PC-9 (cell line): ENCODE data around the gene CUX1. TPM values are rescaled to one million over a fixed set of nuclear protein-coding genes. Genes with fewer than 3 reads are reported as not detected.

Source experiments
- BruUV-seq: library from RNA; stranded (reverse); fragments of 400-500 nt; replicated peaks from 2 replicates; lab custom pipeline; 2021; lab: Mats Ljungman, UMichigan
- CTCF ChIA-PET: fragments of 300-600 bp; sonication (Branson Sonifier 250); formaldehyde crosslinking; loops from one replicate; lab custom pipeline; 2022; ENCODE audit warnings: antibody characterized with exemption; lab: Charles Lee
- POLR2A ChIA-PET: fragments of 300-600 bp; sonication (Branson Sonifier 250); formaldehyde crosslinking; loops from one replicate; lab custom pipeline; 2022; ENCODE audit warnings: antibody characterized with exemption; ENCODE audit not compliant: unreplicated experiment; lab: Charles Lee
- DNase-seq, 2 experiments: peaks; one replicate each; pipeline versions ENCODE4 v3.0.0 to v3.0.0-alpha.2; 2015 to 2022; ENCODE audit warnings: mixed read lengths in 1 of 2
- H2AFZ ChIP-seq: fragments of 200-600 bp; sonication (generic); 2 replicates; pipeline ENCODE4 v1.8.1; 2017; ENCODE audit warnings: antibody characterized with exemption
- H3F3A ChIP-seq: fragments of 200-600 bp; sonication (generic); 2 replicates; pipeline ENCODE4 v1.8.1; 2017; ENCODE audit warnings: antibody characterized with exemption, mild to moderate bottlenecking, low read depth; ENCODE audit not compliant: insufficient read depth
- H3K27ac ChIP-seq: fragments of 200-600 bp; sonication (generic); 2 replicates; pipeline ENCODE4 v1.6.1; 2016; ENCODE audit warnings: mixed run types
- H3K27me3 ChIP-seq: fragments of 200-600 bp; sonication (generic); 2 replicates; pipeline ENCODE4 v1.6.1; 2016; ENCODE audit warnings: low read depth, mixed run types; ENCODE audit not compliant: insufficient read depth
- H3K36me3 ChIP-seq: fragments of 200-600 bp; sonication (generic); 2 replicates; pipeline ENCODE4 v1.6.1; 2016; ENCODE audit warnings: low read depth, mixed run types
- H3K4me1 ChIP-seq: fragments of 200-600 bp; sonication (generic); replicated peaks from 2 replicates; pipeline ENCODE4 v1.6.1; 2016; ENCODE audit warnings: mixed run types; ENCODE audit not compliant: insufficient read depth
- H3K4me2 ChIP-seq: fragments of 200-600 bp; sonication (generic); 2 replicates; pipeline ENCODE4 v1.6.1; 2017; ENCODE audit warnings: mixed run types
- H3K4me3 ChIP-seq: fragments of 200-600 bp; sonication (generic); 2 replicates; pipeline ENCODE4 v1.6.1; 2016; ENCODE audit warnings: mixed run types
- H3K79me2 ChIP-seq: fragments of 200-600 bp; sonication (generic); 2 replicates; pipeline ENCODE4 v1.6.1; 2017; ENCODE audit warnings: low read depth, mixed run types
- H3K9me2 ChIP-seq: fragments of 200-600 bp; sonication (generic); 2 replicates; pipeline ENCODE4 v1.8.1; 2017; ENCODE audit warnings: mild to moderate bottlenecking; ENCODE audit not compliant: insufficient read depth
- H3K9me3 ChIP-seq: fragments of 200-600 bp; sonication (generic); 2 replicates; pipeline ENCODE4 v1.8.1; 2016; ENCODE audit warnings: low read depth; ENCODE audit not compliant: insufficient read depth
- H4K20me1 ChIP-seq: fragments of 200-600 bp; sonication (generic); 2 replicates; pipeline ENCODE4 v1.8.1; 2017; ENCODE audit not compliant: insufficient read depth
- EZH2 ChIP-seq: fragments of 200-600 bp; sonication (generic); IDR thresholded peaks from 2 replicates; pipeline ENCODE4 v1.8.0; 2017; ENCODE audit warnings: antibody characterized with exemption, low read depth
- intact Hi-C: fragments of 100-400 bp; cut with micrococcal nuclease; formaldehyde crosslinking; loops from one replicate; pipeline ENCODE4 v1.10.0; 2022; ENCODE audit not compliant: unreplicated experiment
- total RNA-seq: library from RNA; stranded (reverse); gene quantifications from 2 replicates; pipeline ENCODE4 v1.2.3, GENCODE V29; 2021
- TF ChIP-seq, protein P1 (sequence below): fragments of 200-600 bp; sonication (generic); conservative IDR thresholded peaks from 2 replicates; pipeline ENCODE4 v1.6.1; 2017; ENCODE audit warnings: mixed run types, antibody characterized with exemption, mild to moderate bottlenecking, moderate library complexity

CUX1 gene
- total RNA-seq, 1 experiment from 2014 or later: 83.3 TPM

DNA sequence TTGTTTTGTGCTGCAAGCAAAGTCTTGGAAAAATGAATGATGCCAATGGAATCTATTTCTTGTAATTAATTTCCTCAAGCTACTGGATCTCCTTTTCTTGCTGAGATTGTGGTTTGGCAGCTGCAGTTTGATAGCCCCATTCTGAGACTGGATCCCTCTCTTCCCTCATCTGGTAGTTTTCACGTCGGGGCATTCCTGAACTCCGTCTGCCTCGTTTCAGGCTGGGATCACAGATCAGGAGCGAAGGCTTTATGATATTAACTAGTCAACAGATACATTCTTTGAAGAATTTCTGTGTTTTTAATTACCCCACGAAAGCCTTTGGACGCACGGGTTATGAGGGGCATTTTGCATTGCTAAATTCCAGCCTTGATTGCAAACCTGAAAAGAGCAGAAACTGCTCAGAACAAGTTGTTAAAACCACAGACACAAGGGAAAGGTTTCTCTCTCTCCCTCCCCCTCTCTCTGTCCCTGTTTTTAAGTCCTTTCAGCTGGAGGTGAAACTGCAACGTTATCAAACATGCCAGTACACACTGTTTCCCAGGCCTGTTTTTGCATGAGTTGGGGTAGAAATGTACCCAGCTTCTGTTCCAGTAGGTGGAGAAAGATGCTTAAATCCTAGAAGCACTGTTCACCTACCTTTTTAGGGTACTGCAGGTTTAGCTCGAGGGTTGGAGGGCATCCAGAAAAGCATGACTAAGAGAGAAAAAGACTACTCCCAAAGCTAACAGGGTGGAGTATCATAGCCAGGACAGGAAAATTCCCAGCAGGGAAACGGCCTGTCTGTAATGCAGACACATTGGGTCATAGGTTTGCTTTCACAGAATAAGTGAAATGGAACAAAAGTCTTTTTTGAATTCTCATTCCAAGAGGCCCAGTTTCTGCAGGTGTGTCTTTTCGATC is 124.3 kb downstream of the CUX1 start:
- TF ChIP-seq, protein P1, sequence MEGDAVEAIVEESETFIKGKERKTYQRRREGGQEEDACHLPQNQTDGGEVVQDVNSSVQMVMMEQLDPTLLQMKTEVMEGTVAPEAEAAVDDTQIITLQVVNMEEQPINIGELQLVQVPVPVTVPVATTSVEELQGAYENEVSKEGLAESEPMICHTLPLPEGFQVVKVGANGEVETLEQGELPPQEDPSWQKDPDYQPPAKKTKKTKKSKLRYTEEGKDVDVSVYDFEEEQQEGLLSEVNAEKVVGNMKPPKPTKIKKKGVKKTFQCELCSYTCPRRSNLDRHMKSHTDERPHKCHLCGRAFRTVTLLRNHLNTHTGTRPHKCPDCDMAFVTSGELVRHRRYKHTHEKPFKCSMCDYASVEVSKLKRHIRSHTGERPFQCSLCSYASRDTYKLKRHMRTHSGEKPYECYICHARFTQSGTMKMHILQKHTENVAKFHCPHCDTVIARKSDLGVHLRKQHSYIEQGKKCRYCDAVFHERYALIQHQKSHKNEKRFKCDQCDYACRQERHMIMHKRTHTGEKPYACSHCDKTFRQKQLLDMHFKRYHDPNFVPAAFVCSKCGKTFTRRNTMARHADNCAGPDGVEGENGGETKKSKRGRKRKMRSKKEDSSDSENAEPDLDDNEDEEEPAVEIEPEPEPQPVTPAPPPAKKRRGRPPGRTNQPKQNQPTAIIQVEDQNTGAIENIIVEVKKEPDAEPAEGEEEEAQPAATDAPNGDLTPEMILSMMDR: no peak
- no peak for TF ChIP-seq EZH2
- DNase-seq: peak; percentile 76 to 89
- Histone ChIP-seq H3K9me2 (no peaks in the 10 kb centered on the region), H3K9me3 (no peaks in the 10 kb centered on the region), H3F3A (peaks cover 13% of the 10 kb centered on the region; the same call in 1 of the 2 replicates), H3K4me3 (no peak overlapping the region; the same call in 1 of the 2 replicates), H3K27me3 (no peaks in the 10 kb centered on the region), H3K36me3 (no peaks in the 10 kb centered on the region), H4K20me1 (peaks cover 6% of the 10 kb centered on the region; the same call in 1 of the 2 replicates), H2AFZ (no peak overlapping the region), H3K4me1 (peaks cover 34% of the 10 kb centered on the region), H3K4me2 (peak overlapping the region; percentile 66), H3K27ac (peak overlapping the region; percentile 84), H3K79me2 (peaks cover 10% of the 10 kb centered on the region; the same call in 1 of the 2 replicates)
- CTCF ChIA-PET: interaction anchor here (0.6 to 0.9 kb wide), 2 partner anchors 100 to 309 kb away, joined by 3 to 4 read pairs; no protein-coding TSS in a partner anchor
- intact Hi-C loops: loop anchor here (1.0 to 2.0 kb wide), 3 partner anchors 58 to 295 kb away; no protein-coding TSS in a partner anchor
- POLR2A ChIA-PET: interaction anchor here (0.5 to 0.7 kb wide), 4 partner anchors 57 to 723 kb away, joined by 3 to 6 read pairs (median 4); no protein-coding TSS in a partner anchor
- BruUV-seq: no TSS peak

DNA sequence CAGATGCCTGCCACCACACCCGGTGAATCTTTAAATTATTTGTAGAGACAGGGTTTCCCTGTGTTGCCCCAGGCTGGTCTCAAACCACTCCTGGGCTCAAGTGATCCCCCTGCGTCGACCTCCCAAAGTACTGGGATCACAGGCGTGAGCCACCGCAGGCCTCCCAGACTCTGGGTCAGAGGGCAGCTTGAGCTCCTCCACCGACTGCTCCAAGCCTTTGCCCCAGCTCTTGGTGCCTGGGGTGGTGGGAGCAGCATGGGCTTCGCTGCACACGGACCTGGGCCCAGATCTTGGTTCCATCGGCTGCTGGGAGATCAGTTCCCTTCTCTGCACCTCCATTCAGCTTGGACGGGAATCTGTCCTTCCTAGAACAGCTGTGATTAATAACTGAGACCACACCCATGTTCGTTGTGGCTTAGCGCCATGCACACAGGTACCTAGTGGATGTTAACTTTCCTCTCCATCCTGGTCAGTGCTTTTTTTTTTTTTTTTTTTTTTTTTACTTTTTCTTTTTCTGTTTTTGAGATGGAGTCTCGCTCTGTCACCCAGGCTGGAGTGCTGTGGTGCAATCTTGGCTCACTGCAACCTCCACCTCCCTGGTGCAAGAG is 125.3 kb downstream of the CUX1 start:
- Histone ChIP-seq H3K4me3 (no peak overlapping the region; the same call in 1 of the 2 replicates), H3K27ac (peak overlapping the region; percentile 84), H3K4me2 (peak overlapping the region; percentile 66), H3K79me2 (peaks cover 10% of the 10 kb centered on the region; the same call in 1 of the 2 replicates), H3K9me3 (no peaks in the 10 kb centered on the region), H3K9me2 (no peaks in the 10 kb centered on the region), H4K20me1 (peaks cover 6% of the 10 kb centered on the region; the same call in 1 of the 2 replicates), H2AFZ (no peak overlapping the region), H3K4me1 (peaks cover 34% of the 10 kb centered on the region), H3K27me3 (no peaks in the 10 kb centered on the region), H3F3A (peaks cover 13% of the 10 kb centered on the region; the same call in 1 of the 2 replicates), H3K36me3 (no peaks in the 10 kb centered on the region)
- peak; percentile 37 to 57 for DNase-seq
- BruUV-seq: no TSS peak
- ChIA-PET POLR2A (interaction anchor here (0.5 to 0.7 kb wide), 3 partner anchors 56 to 724 kb away, joined by 3 to 6 read pairs (median 5); no protein-coding TSS in a partner anchor), CTCF (interaction anchor here (0.7 to 0.9 kb wide), 2 partner anchors 72 to 99 kb away, joined by 4 to 5 read pairs; no protein-coding TSS in a partner anchor)
- TF ChIP-seq, protein P1: no peak
- TF ChIP-seq EZH2: no peak
- intact Hi-C loops: loop anchor here (1.0 to 2.0 kb wide), 3 partner anchors 59 to 294 kb away; no protein-coding TSS in a partner anchor

DNA sequence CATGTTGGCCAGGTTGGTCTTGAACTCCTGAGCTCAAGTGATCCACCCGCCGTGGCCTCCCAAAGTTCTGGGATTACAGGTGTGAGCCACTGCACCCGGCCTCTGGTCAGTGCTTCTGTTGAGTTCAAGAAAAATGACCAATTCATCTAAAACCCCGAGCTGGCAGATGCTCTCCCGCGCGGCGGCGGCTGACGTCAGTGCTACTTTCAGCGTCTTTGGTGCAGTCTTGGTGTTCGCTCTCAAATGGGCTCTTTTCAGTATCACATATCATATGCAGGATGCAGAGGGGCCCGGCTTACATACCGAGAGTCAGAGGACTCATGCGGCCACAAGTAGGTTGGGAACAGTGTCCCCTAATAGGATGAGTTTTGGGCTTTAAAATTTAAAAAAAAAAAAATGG is 125.9 kb downstream of the CUX1 start:
- H3F3A ChIP-seq: peaks cover 13% of the 10 kb centered on the region; the same call in 1 of the 2 replicates
- no peaks in the 10 kb centered on the region for H3K27me3 ChIP-seq
- intact Hi-C loops: loop anchor here (2.0 kb wide), 1 partner anchor 293 kb away; no protein-coding TSS in a partner anchor
- peaks cover 34% of the 10 kb centered on the region for H3K4me1 ChIP-seq
- no TSS peak for BruUV-seq
- TF ChIP-seq, protein P1: no peak
- no peak for TF ChIP-seq EZH2
- no peak overlapping the region for H3K27ac ChIP-seq
- H3K4me3 ChIP-seq: no peak overlapping the region
- no peak for DNase-seq
- no peak overlapping the region for H2AFZ ChIP-seq
- no peaks in the 10 kb centered on the region for H3K9me3 ChIP-seq
- H3K4me2 ChIP-seq: 0 out of 2 replicates have a peak overlapping the region, but pooled peaks have one; percentile 66
- H4K20me1 ChIP-seq: peaks cover 6% of the 10 kb centered on the region; the same call in 1 of the 2 replicates
- H3K79me2 ChIP-seq: peaks cover 10% of the 10 kb centered on the region; the same call in 1 of the 2 replicates
- no peaks in the 10 kb centered on the region for H3K9me2 ChIP-seq
- no peaks in the 10 kb centered on the region for H3K36me3 ChIP-seq
- ChIA-PET CTCF (no interaction called here), POLR2A (no interaction called here)
